ENCODE data around the gene TENM4.

The TENM4 gene

DNA sequence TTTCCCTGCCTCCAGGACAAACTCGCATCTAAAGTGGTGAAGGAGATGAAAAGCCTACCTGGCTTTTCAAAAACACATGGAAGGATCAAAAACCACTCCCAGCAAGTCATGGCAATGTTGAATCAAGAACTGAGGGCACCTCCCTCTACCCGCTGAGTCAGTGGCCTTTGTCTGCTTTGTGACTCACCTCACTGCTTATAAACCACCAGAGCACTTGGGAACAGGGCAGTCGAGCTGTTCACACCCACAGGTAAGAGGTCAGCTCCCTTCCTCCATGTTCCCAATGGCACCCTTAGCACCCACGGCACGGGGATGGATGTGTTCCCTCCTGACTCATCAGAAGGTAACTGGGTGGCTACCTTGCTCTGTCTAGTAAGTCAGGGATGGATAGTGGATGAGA is 21.7 kb downstream of the TENM4 start:
- TF ChIP-seq, protein P1, sequence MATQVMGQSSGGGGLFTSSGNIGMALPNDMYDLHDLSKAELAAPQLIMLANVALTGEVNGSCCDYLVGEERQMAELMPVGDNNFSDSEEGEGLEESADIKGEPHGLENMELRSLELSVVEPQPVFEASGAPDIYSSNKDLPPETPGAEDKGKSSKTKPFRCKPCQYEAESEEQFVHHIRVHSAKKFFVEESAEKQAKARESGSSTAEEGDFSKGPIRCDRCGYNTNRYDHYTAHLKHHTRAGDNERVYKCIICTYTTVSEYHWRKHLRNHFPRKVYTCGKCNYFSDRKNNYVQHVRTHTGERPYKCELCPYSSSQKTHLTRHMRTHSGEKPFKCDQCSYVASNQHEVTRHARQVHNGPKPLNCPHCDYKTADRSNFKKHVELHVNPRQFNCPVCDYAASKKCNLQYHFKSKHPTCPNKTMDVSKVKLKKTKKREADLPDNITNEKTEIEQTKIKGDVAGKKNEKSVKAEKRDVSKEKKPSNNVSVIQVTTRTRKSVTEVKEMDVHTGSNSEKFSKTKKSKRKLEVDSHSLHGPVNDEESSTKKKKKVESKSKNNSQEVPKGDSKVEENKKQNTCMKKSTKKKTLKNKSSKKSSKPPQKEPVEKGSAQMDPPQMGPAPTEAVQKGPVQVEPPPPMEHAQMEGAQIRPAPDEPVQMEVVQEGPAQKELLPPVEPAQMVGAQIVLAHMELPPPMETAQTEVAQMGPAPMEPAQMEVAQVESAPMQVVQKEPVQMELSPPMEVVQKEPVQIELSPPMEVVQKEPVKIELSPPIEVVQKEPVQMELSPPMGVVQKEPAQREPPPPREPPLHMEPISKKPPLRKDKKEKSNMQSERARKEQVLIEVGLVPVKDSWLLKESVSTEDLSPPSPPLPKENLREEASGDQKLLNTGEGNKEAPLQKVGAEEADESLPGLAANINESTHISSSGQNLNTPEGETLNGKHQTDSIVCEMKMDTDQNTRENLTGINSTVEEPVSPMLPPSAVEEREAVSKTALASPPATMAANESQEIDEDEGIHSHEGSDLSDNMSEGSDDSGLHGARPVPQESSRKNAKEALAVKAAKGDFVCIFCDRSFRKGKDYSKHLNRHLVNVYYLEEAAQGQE (IDR thresholded peaks at IDR 0.05; ENCODE audit: insufficient read depth in 1 of 2, low read depth in 2 of 2, low read length in 2 of 2): no peak
- TF ChIP-seq POLR2AphosphoS5 (IDR thresholded peaks at IDR 0.05; ENCODE audit: low read depth, low read length) (no peak), TAF1 (IDR thresholded peaks at IDR 0.05; ENCODE audit: borderline replicate concordance, insufficient read depth, low read length) (no peak), FOXP2 (optimal IDR thresholded peaks at IDR 0.05; ENCODE audit: borderline replicate concordance, extremely low read depth, extremely low read length, insufficient read depth) (no peak)

DNA sequence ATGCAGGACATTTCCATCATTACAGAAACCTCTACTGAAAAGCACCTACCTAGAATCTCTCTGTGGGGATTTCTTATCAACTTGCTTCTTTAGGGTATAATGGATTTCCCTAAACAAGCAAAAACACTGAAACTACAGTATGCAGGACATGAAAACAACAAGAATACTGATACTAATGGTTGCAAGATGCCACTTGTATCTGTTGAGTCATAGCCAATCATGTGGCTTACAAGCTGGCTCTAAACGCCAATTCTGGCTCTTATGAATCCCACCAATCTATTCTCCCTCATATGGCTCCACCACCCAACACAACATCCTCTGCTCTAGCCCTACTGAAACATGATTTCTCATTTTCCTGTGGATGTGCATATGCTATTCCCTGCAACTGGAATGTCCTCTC is 22.6 kb downstream of the TENM4 start:
- TF ChIP-seq TAF1 (IDR thresholded peaks at IDR 0.05; ENCODE audit: borderline replicate concordance, insufficient read depth, low read length) (no peak), POLR2AphosphoS5 (IDR thresholded peaks at IDR 0.05; ENCODE audit: low read depth, low read length) (no peak), FOXP2 (optimal IDR thresholded peaks at IDR 0.05; ENCODE audit: borderline replicate concordance, extremely low read depth, extremely low read length, insufficient read depth) (no peak), SIN3A (IDR thresholded peaks at IDR 0.05; ENCODE audit: borderline replicate concordance, insufficient read depth, low read length) (no peak)
- TF ChIP-seq, protein P1 (IDR thresholded peaks at IDR 0.05; ENCODE audit: insufficient read depth in 1 of 2, low read depth in 2 of 2, low read length in 2 of 2): no peak

DNA sequence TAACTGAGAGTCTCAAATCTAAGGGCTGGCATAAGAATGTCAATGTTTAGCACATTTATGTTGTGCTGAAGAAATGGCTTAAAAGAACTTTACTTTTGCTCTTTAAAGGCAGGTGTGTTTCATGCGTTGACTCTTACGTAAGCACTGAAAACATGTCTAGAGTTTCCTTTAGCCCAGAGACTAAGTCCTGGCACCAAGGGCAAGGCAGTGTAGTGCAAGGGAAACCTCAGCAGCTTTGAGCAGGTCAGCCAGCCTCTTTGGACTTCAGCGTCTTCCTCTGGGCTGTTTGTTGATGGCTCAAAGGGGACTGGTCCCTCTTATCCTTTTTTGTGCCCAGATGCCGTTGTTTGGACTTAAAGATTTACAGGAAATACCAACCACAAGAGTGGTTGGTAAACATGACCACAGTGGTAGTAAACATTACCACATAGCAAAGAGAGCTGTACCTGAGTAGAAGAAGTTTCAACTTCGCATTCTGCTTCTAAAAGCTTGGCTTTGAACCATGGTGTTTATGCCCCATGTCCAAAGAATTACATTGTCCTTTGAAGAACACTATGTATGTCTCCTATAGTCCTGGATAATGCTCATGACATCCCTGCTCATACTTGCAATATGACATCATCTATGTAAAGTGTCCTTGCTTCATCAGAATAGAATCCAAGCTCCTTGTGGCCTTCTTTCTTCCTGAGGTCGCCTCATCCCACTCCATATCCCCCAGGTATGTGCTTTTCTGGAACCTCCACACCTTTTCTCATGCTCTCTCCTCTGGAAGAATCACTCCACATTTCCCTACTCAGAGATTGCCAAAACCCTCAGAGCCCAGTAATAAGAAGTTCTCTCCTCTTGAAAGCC is 23.5 kb downstream of the TENM4 start:
- TF ChIP-seq FOXP2 (optimal IDR thresholded peaks at IDR 0.05; ENCODE audit: borderline replicate concordance, extremely low read depth, extremely low read length, insufficient read depth) (no peak), TAF1 (IDR thresholded peaks at IDR 0.05; ENCODE audit: borderline replicate concordance, insufficient read depth, low read length) (no peak), SIN3A (IDR thresholded peaks at IDR 0.05; ENCODE audit: borderline replicate concordance, insufficient read depth, low read length) (no peak), POLR2AphosphoS5 (IDR thresholded peaks at IDR 0.05; ENCODE audit: low read depth, low read length) (no peak)
- TF ChIP-seq, protein P1 (IDR thresholded peaks at IDR 0.05; ENCODE audit: insufficient read depth in 1 of 2, low read depth in 2 of 2, low read length in 2 of 2): no peak

DNA sequence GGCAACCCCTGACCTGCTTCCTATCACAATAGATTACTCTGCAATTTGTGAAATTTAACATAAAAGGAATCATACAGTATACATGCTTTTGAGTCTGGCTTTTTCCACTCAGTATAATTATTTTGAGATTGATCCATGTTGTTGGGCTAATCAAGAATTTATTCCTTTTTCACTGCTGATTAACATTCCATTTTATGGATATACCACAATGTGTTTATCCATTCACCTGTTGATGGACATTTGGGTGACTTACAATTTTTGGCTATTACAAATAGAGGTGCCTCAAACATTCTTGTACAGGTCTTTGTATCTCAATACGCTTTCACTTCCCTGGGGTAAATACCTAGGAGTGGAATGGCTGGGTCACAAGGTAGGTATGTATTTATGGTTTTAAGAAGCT is 24.9 kb downstream of the TENM4 start:
- TF ChIP-seq TAF1 (IDR thresholded peaks at IDR 0.05; ENCODE audit: borderline replicate concordance, insufficient read depth, low read length): no peak
- no peak for TF ChIP-seq SIN3A (IDR thresholded peaks at IDR 0.05; ENCODE audit: borderline replicate concordance, insufficient read depth, low read length)
- TF ChIP-seq POLR2AphosphoS5 (IDR thresholded peaks at IDR 0.05; ENCODE audit: low read depth, low read length): no peak
- TF ChIP-seq FOXP2 (optimal IDR thresholded peaks at IDR 0.05; ENCODE audit: borderline replicate concordance, extremely low read depth, extremely low read length, insufficient read depth): no peak
- TF ChIP-seq, protein P1 (IDR thresholded peaks at IDR 0.05; ENCODE audit: insufficient read depth in 1 of 2, low read depth in 2 of 2, low read length in 2 of 2): no peak
